ENCODE measurements around the gene DPM2. TPM values are rescaled to one million over a fixed set of nuclear protein-coding genes. Genes with fewer than 3 reads are reported as not detected.

DPM2 gene
- total RNA-seq, 1 donor from 2014 or later: 26.3 TPM

- TF ChIP-seq CTCF (IDR thresholded peaks at IDR 0.05): no peak
- Mint-ChIP-seq H3K4me3 (ENCODE audit: unreplicated experiment) (no peak overlapping the region), H3K9me3 (ENCODE audit: low read depth) (no peaks in the 10 kb centered on the region), H3K27ac (ENCODE audit: unreplicated experiment) (peak overlapping the region; percentile 12), H3K4me1 (ENCODE audit: low read depth) (peaks cover 38% of the 10 kb centered on the region), H3K36me3 (ENCODE audit: low read depth) (no peaks in the 10 kb centered on the region), H3K27me3 (ENCODE audit: low read depth) (no peaks in the 10 kb centered on the region)
- no peak for DNase-seq (ENCODE audit: low spot score)
These were observed 16.3 kb upstream of the DPM2 start for GRCh38 chr9:127953768-127954505.

- Mint-ChIP-seq H3K4me1 (ENCODE audit: low read depth) (peaks cover 41% of the 10 kb centered on the region), H3K27me3 (ENCODE audit: low read depth) (no peaks in the 10 kb centered on the region), H3K36me3 (ENCODE audit: low read depth) (peaks cover 3% of the 10 kb centered on the region), H3K9me3 (ENCODE audit: low read depth) (no peaks in the 10 kb centered on the region), H3K27ac (ENCODE audit: unreplicated experiment) (peak overlapping the region; percentile 12), H3K4me3 (ENCODE audit: unreplicated experiment) (no peak overlapping the region)
- no peak for TF ChIP-seq CTCF (IDR thresholded peaks at IDR 0.05)
- DNase-seq (ENCODE audit: low spot score): no peak
These were observed 15.5 kb upstream of the DPM2 start for GRCh38 chr9:127953154-127953553.

GRCh38 chr9:127950513-127951289, 13.0 kb upstream of the DPM2 start:
- DNase-seq (ENCODE audit: low spot score): no peak
- Mint-ChIP-seq H3K27ac (ENCODE audit: unreplicated experiment) (no peak overlapping the region), H3K4me3 (ENCODE audit: unreplicated experiment) (no peak overlapping the region), H3K27me3 (ENCODE audit: low read depth) (no peaks in the 10 kb centered on the region), H3K9me3 (ENCODE audit: low read depth) (no peaks in the 10 kb centered on the region), H3K4me1 (ENCODE audit: low read depth) (peaks cover 37% of the 10 kb centered on the region), H3K36me3 (ENCODE audit: low read depth) (peaks cover 3% of the 10 kb centered on the region)
- TF ChIP-seq CTCF (IDR thresholded peaks at IDR 0.05): no peak

GRCh38 chr9:127949827-127950512, 12.3 kb upstream of the DPM2 start:
- peaks cover 4% of the 10 kb centered on the region for H3K36me3 Mint-ChIP-seq (ENCODE audit: low read depth)
- no peaks in the 10 kb centered on the region for H3K9me3 Mint-ChIP-seq (ENCODE audit: low read depth)
- H3K27ac Mint-ChIP-seq (ENCODE audit: unreplicated experiment): peak overlapping the region; percentile 51
- no peak for DNase-seq (ENCODE audit: low spot score)
- H3K27me3 Mint-ChIP-seq (ENCODE audit: low read depth): no peaks in the 10 kb centered on the region
- no peak overlapping the region for H3K4me3 Mint-ChIP-seq (ENCODE audit: unreplicated experiment)
- TF ChIP-seq CTCF (IDR thresholded peaks at IDR 0.05): no peak
- peaks cover 30% of the 10 kb centered on the region for H3K4me1 Mint-ChIP-seq (ENCODE audit: low read depth)

Measured in chondrocyte (in vitro differentiated cells).